IPS-NIHi7 (cell line): ENCODE data around the gene FGD2.
"Not testable (repeated sequence)": the region's sequence is repeated elsewhere in the genome, so short reads cannot be mapped to it uniquely, and the experiment has no call there.

Source experiments
- DNase-seq: peaks from one replicate; pipeline ENCODE4 v3.0.0; 2012; ENCODE audit warnings: mixed read lengths; ENCODE audit errors: extremely low spot score

The FGD2 gene

GRCh38 chr6:37039958-37040357, 34.5 kb downstream of the FGD2 start:
- DNase-seq, result no peak

GRCh38 chr6:37041521-37041920, 36.1 kb downstream of the FGD2 start:
- no peak for DNase-seq

- DNase-seq, result no peak
Measured at GRCh38 chr6:37042150-37042549, 36.7 kb downstream of the FGD2 start.

- DNase-seq, result not testable (repeated sequence)
Measured at GRCh38 chr6:37043091-37043490, 37.6 kb downstream of the FGD2 start.

- no peak for DNase-seq
Measured at GRCh38 chr6:37047346-37047688, 41.9 kb downstream of the FGD2 start.

- DNase-seq, result no peak
Measured at GRCh38 chr6:37047689-37048402, 42.4 kb downstream of the FGD2 start.

- peak; percentile 8 for DNase-seq
Measured at GRCh38 chr6:37048403-37048850, 43.0 kb downstream of the FGD2 start.

GRCh38 chr6:37048851-37049757, 43.6 kb downstream of the FGD2 start:
- DNase-seq, result peak; percentile 7

- DNase-seq, result no peak
Measured at GRCh38 chr6:37049758-37050044, 44.2 kb downstream of the FGD2 start.

- DNase-seq, result no peak
Measured at GRCh38 chr6:37050045-37050853, 44.8 kb downstream of the FGD2 start.

GRCh38 chr6:37050854-37051137, 45.3 kb downstream of the FGD2 start:
- DNase-seq, result no peak

GRCh38 chr6:37051138-37052026, 45.9 kb downstream of the FGD2 start:
- peak; percentile 87 for DNase-seq

GRCh38 chr6:37052027-37052628, 46.7 kb downstream of the FGD2 start:
- peak; percentile 78 for DNase-seq

GRCh38 chr6:37053683-37054082, 48.2 kb downstream of the FGD2 start:
- DNase-seq, result no peak

- DNase-seq, result no peak
Measured at GRCh38 chr6:37054171-37054570, 48.7 kb downstream of the FGD2 start.

- no peak for DNase-seq
Measured at GRCh38 chr6:37054580-37054979, 49.1 kb downstream of the FGD2 start.

- no peak for DNase-seq
Measured at GRCh38 chr6:37056112-37056403, 50.6 kb downstream of the FGD2 start.

- DNase-seq, result peak; percentile 68
Measured at GRCh38 chr6:37056439-37057127, 51.1 kb downstream of the FGD2 start.

GRCh38 chr6:37057128-37057471, 51.6 kb downstream of the FGD2 start:
- DNase-seq, result no peak

GRCh38 chr6:37057678-37058077, 52.2 kb downstream of the FGD2 start:
- no peak for DNase-seq

GRCh38 chr6:37058084-37058586, 52.7 kb downstream of the FGD2 start:
- DNase-seq, result no peak
